ENCODE measurements around the gene ANKIB1.
"Not testable (repeated sequence)": the region's sequence is repeated elsewhere in the genome, so short reads cannot be mapped to it uniquely, and the experiment has no call there.

Gene ANKIB1, protein sequence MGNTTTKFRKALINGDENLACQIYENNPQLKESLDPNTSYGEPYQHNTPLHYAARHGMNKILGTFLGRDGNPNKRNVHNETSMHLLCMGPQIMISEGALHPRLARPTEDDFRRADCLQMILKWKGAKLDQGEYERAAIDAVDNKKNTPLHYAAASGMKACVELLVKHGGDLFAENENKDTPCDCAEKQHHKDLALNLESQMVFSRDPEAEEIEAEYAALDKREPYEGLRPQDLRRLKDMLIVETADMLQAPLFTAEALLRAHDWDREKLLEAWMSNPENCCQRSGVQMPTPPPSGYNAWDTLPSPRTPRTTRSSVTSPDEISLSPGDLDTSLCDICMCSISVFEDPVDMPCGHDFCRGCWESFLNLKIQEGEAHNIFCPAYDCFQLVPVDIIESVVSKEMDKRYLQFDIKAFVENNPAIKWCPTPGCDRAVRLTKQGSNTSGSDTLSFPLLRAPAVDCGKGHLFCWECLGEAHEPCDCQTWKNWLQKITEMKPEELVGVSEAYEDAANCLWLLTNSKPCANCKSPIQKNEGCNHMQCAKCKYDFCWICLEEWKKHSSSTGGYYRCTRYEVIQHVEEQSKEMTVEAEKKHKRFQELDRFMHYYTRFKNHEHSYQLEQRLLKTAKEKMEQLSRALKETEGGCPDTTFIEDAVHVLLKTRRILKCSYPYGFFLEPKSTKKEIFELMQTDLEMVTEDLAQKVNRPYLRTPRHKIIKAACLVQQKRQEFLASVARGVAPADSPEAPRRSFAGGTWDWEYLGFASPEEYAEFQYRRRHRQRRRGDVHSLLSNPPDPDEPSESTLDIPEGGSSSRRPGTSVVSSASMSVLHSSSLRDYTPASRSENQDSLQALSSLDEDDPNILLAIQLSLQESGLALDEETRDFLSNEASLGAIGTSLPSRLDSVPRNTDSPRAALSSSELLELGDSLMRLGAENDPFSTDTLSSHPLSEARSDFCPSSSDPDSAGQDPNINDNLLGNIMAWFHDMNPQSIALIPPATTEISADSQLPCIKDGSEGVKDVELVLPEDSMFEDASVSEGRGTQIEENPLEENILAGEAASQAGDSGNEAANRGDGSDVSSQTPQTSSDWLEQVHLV

DNA sequence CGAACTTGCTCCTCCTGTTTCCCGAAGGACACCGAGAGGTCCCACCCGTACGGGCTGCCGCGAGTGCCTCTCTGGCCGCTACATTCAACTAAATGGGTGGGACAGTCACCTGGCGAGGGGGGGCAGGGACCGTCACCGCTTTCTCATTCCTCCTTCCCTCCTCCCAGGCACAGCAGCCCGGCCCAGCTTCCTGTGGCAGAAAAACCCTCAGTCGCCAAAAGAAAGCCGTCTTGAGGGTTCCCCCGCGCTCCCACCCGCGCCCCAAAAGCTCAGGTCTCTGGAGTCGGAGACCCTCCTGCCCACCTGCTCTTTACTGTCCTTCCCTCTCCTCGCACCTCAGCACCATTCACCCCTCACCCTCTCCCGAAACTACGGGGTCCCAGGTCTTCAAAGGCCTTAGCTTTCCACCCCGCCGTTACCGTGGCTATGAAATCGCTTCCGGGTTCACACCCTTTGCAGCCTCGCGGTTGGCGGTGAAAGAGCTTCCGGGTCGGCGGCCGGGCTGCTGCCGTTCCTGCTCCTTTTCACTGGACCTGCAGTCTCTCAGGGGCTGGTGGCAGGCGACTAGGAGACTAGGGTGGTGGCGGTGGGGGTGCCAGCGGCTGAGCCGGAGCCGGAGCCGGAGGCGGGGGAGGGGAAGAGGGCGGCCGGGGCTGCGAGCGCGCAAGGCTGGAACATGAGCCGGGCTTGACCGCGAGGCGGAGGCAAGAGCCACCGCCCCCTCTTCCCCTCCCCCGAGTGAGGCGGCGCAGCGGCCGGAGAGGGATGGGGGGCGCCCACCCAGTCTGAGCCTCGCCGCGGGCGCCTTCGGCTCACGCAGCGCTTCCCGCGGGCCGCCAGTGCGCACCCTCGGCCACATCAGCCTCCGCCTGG, at the start of gene ANKIB1, which contains the start of gene KRIT1:
Gene ANKIB1, plus strand, starts transcription at position 488 of the 873 bp plus-strand sequence. CDS start 49,005 bp downstream, outside the sequence.
Gene KRIT1, minus strand, starts transcription at position 428 of the 873 bp plus-strand sequence. CDS start 3,779 bp downstream, outside the sequence.
- peak; percentile 92 for DNase-seq

DNA sequence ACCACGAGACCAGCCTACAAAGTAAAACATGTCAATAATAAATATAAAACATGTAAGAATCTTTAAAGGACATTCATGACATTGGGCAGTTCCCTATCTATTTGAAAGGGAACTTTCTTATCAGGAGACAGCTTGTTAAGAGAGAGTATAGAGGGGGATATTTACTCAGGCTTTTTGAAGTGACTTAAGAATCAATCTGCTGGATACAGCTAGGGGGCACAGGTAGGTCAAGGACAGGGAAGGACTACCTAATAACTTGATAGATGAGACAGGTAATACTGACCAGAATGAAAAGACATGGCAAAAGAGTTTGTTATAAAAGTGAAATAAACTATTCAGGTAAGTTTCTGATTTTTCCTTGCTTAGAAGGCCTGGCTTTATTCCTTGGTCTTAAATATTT, 45.0 kb upstream of the ANKIB1 start:
- no peak for DNase-seq

GRCh38 chr7:92205987-92206386, 39.8 kb upstream of the ANKIB1 start:
- no peak for DNase-seq

- no peak for DNase-seq
Measured at GRCh38 chr7:92206672-92207071, 39.1 kb upstream of the ANKIB1 start.

GRCh38 chr7:92221766-92222165, 24.0 kb upstream of the ANKIB1 start:
- DNase-seq: no peak

DNA sequence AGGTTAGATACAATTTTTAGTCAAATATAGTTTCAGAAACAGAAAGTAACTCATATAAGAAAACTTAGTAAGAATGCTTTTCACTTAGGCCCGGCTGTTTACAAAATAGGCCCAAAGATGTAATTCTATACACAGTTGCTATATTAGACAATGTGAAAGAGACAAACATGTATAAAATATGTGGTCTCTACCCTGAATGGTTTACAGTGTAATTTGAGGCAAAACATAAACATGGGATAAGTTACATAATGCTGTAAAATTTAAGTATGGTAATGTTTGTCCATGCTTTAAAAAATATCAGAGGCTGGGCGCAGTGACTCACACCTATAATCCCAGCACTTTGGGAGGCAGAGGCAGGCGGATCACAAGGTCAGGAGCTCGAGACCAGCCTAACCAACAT, 18.8 kb upstream of the ANKIB1 start:
- no peak for DNase-seq

DNA sequence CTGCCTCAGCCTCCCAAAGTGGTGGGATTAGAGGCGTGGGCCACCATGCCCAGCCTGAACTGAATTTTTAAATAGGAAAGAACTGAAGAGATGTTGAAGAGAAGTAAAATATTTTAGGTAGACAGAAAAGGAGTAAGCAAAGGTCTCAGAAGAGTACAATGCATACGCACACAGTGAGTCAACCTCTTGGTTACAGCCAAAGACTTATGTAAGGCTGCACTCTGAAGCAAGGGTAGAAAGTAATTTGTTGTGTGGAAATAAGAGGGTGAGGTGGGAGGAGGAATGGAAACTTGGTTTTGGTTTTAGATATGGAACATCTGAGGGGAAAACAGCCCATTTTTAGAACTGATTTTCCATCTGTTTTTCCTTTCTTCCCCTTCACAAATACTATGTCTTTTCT, 17.7 kb upstream of the ANKIB1 start:
- no peak for DNase-seq

- no peak for DNase-seq
Measured at GRCh38 chr7:92228742-92229141, 17.0 kb upstream of the ANKIB1 start.

DNA sequence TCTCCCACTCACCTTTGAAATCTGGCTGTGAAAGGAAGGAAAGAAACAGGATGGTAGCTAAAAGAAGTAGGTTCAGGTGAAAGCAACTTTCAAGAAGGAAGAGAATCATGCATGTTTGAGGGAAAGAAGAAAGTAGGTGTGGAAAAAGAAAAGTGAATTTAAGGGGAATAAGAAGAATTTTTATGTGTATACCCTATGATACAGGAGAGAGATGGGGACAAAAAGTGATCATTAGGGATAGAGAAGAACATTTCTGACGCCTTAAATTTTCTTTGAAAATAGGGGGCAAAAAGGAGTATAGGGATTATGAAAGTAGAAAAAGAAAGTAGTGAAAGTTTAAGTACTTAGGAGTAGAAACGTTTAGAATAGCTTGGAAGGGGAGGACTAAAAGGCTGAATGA, 15.2 kb upstream of the ANKIB1 start:
- no peak for DNase-seq

- DNase-seq: no peak
Measured at GRCh38 chr7:92242972-92243371, 2.8 kb upstream of the ANKIB1 start.

DNA sequence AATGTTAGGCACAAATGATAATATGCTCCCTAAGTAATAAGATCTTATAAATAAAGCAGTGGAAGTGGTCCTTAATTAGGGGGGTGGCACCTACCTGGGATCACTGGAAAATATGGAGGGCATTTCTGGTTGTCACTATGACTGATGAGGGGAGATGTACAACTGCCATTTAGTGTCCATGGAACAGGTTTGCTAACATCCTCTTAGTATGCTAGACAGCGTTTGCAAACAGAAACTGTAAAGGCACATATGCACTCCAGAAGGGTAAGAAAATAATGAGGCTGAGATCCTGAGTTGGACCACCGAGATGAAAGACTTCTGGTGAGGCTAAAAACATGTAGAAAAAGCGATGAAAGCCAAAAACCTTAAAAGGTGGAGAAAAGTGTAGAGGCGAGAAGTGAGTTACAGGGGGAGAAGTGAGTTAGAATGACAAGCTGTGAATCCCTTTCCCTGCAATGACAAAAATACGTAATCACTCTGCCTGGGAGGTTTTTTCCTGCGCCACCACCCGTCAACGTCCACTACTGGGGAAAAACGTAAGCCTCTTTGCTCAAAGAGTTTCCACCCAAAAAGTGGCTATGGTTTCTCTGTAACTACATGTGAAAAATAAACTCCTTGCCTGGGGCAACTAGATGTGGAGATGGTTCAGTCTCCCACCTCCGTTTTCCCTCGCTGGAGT, 827 bp upstream of the ANKIB1 start:
- DNase-seq: no peak

- peak; percentile 62 for DNase-seq
Measured at GRCh38 chr7:92246360-92247101, 757 bp downstream of the ANKIB1 start.

DNA sequence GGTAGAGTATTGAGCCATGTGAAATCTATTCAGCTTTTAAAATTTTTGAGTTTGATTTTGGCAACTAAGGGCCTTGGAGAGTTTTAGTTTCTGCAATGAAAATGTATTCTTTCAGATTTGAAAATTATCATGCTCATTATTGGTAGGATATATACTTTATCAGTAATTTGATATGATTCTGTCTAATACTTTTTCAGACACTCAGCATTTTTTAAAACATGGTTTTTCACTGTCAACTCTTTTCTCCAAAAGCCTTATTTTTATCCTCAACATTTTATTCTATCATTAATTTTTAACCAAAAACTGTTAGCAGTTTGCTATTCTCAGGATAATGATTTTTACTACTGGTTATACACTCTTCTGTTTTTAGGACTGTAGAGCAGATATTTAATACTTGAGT, 4.8 kb downstream of the ANKIB1 start:
- DNase-seq: no peak

GRCh38 chr7:92251181-92251580, 5.4 kb downstream of the ANKIB1 start:
- DNase-seq: no peak

DNA sequence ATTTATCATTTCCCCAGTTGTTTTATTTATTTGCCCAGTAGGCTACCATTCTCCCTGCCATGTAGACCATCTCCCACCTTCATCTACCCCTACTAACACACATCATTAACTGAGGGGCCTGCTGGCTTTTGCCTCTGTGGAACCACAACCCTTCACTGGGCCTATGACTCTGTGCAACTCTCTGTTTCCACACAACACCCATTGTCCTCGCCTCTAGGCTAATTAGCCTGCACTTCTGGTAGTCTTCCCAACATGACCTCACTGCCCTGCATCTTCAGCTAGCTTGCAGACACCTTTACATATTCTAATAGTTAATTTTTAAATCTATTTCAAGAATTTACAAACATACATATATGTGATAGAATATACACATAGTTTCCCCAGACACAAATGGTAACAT, 7.5 kb downstream of the ANKIB1 start:
- no peak for DNase-seq

DNA sequence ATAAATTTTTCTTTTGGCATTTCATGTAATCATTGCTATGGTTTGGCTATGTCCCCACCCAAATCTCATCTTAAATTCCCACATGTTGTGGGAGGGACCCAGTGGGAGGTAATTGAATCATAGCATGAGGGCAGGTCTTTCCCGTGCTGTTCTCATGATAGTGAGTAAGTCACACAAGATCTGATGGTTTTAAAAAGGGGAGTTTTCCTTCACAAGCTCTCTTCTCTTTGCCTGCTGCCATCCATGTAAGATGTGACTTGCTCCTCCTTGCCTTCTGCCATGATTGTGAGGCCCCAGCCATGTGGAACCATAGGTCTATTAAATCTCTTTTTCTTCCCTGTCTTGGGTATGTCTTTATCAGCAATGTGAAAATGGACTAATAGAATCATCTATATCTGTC, 9.0 kb downstream of the ANKIB1 start:
- DNase-seq: not testable (repeated sequence)

DNA sequence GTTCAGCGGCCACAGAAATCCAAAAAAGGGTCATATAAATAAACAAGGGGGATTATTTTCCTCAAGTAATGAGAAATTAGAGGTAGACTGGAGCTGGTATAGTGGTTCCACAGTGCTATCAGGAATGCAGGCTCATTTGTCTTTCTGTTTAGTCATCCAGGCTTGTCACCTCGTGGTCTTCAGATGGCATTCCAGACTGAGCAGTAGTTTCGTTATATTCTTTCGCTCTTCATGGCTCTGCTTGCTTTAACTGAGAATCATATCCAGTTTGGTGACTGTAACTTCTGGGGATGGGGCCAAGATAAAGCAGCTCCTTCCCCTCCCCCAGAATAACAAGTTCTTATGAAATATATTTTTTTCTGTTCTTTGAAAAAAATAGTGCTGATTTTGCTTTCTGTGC, 9.5 kb downstream of the ANKIB1 start:
- DNase-seq: no peak

DNA sequence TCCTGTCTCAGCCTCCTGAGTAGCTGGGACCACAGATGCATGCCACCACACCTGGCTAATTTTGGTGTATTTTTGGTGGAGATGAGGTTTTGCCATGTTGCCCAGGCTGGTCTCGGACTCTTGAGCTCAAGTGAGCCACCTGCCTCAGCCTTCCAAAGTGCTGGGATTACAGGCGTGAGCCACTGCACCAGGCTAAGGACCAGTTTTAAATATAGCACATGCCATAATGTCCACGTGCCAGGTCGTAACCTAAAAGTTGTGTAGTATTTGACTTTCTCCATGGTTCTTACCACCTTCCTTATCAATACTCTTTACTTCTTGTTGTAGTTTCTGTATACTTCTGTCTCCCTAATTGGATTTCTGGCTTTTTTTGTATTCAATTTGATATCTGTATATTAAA, 13.3 kb downstream of the ANKIB1 start:
- DNase-seq: no peak

GRCh38 chr7:92259610-92260247, 14.0 kb downstream of the ANKIB1 start:
- no peak for DNase-seq

- no peak for DNase-seq
Measured at GRCh38 chr7:92260248-92260781, 14.5 kb downstream of the ANKIB1 start.

All from activated CD8-positive, alpha-beta memory T cell treated with anti-CD3 and anti-CD28 coated beads, Interleukin-2, amount 50 U/mL, for 48 hours (primary cell).